ENCODE data around the gene FBXL7.

- no peak for TF ChIP-seq CTCF (IDR thresholded peaks at IDR 0.05; ENCODE audit: low read length)
- no peak for TF ChIP-seq EZH2 (IDR thresholded peaks at IDR 0.05; ENCODE audit: borderline replicate concordance, low read length)
Measured at GRCh38 chr5:15694696-15695214, 194.8 kb downstream of the FBXL7 start.
